ENCODE results near the gene MTHFD2L.
A peak's percentile ranks its signal among the peaks of the same experiment; 100 is the strongest.
"Not testable (repeated sequence)": the region's sequence is repeated elsewhere in the genome, so short reads cannot be mapped to it uniquely, and the experiment has no call there.

MTHFD2L gene

DNA sequence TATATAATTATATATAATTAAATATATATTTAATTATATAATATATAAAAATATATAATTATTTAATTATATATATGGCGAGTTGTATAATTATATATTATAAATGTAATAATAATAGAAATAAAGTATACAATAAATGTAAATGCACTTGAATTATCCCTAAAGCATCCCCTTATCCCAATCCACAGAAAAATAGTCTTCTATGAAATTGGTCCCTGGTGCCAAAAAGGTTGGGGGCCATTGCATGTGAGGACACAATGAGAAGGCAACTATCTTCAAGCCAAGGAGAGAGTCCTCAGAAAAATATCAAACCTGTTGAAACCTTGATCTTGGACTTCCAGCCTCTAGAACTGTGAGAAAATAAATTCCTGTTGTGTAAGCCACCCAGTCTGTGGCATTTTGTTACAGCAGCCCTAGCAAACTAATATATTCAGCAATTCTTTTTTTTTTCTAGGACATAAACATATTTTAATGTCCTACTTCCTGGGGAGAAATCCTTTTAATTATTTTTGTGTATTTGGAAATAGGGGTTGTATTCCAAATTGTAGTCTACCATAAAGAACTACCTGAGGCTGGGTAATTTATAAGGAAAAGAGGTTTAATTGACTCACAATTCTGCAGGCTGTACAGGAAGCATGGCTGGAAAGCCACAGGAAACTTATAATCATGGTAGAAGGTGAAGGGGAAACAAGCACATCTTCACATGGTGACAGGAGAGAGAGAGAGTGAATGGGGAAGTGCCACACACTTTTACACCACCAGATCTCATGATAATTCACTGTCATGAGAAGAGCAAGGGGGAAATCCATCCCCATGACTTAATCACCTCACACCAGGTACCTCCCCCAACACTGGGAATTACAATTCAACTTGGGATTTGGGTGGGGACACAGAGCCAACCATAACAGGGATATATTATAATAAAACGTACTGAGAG, 36.0 kb upstream of the MTHFD2L start:
- H3K4me3 ChIP-seq (replicated peaks; ENCODE audit: low read depth, low read length) = no peak overlapping the region
- DNase-seq (ENCODE audit: low read depth) = no peak
- TF ChIP-seq, protein P1, sequence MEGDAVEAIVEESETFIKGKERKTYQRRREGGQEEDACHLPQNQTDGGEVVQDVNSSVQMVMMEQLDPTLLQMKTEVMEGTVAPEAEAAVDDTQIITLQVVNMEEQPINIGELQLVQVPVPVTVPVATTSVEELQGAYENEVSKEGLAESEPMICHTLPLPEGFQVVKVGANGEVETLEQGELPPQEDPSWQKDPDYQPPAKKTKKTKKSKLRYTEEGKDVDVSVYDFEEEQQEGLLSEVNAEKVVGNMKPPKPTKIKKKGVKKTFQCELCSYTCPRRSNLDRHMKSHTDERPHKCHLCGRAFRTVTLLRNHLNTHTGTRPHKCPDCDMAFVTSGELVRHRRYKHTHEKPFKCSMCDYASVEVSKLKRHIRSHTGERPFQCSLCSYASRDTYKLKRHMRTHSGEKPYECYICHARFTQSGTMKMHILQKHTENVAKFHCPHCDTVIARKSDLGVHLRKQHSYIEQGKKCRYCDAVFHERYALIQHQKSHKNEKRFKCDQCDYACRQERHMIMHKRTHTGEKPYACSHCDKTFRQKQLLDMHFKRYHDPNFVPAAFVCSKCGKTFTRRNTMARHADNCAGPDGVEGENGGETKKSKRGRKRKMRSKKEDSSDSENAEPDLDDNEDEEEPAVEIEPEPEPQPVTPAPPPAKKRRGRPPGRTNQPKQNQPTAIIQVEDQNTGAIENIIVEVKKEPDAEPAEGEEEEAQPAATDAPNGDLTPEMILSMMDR (IDR thresholded peaks at IDR 0.05; ENCODE audit: low read length, missing control alignments) = no peak

DNA sequence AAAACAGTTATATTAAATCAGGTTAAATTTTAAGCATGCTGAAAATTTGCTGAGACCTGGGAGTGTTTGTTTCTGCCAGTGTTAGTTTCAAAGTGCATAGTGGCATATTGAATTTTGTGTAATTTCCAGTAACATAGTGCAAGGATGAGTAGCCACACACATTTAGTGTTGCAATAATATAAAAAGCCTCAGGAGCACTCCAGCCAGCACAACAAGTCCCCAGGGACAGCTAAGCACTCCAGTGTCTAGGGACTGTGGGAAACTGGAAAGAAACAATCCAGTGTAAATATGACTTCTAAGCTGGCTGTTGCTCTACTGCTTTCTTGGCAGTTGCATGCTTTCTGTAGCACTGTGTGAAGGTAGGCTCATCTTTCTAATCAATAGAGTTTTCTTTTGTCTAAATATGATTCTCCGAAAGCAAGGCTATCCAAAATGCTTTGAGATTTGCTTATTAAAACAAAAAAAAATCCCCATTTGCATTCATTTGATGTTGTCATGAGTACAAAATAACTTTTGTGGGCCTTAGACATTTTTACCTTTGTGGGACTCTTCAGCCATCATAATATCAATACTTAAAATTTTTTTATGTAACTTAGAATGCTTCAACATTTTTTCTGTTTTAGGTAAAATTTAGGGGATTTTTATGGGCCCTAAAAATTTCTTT, 34.7 kb upstream of the MTHFD2L start:
- TF ChIP-seq, protein P1 (IDR thresholded peaks at IDR 0.05; ENCODE audit: low read length, missing control alignments) = no peak
- peak; percentile 92 for DNase-seq (ENCODE audit: low read depth)
- no peak overlapping the region for H3K4me3 ChIP-seq (replicated peaks; ENCODE audit: low read depth, low read length)

DNA sequence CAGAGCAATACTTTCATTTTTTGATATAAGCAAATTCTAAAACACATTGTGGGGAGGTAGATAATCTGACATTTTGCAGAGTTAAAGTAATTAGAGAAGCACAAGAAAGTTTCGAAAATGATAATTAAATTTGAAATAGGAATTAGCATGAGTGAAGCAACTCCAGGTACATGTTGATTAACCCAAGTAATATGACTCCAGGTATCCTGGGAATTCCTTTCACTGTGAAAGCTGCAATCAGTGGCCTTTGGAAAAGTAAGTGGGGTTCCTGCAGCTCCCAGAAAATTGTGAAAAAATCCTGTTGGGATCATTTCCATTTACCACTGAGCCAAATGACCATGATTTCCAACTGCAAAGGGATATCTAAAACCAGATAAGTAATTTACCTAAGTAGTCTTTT, 32.9 kb upstream of the MTHFD2L start:
- no peak for DNase-seq (ENCODE audit: low read depth)
- no peak overlapping the region for H3K4me3 ChIP-seq (replicated peaks; ENCODE audit: low read depth, low read length)
- TF ChIP-seq, protein P1 (IDR thresholded peaks at IDR 0.05; ENCODE audit: low read length, missing control alignments) = no peak

DNA sequence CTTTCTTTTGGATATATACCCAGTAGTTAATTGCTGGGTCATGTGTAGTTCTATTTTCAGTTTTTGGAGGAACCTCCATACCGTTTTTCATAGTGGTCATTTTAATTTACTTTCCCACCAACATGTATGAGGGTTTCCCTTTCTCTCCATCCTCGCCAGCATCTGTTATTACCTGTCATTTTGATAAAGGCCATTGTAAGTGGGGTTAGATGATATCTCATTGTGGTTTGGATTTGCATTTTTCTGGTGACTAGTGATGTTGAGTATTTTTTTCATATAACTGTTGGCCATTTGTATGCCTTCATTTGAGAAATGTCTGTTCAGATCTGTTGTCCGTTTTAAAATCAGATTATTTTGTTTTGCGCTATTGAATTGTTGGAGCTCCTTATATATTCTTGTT, 30.2 kb upstream of the MTHFD2L start:
- TF ChIP-seq, protein P1 (IDR thresholded peaks at IDR 0.05; ENCODE audit: low read length, missing control alignments) = no peak
- no peak overlapping the region for H3K4me3 ChIP-seq (replicated peaks; ENCODE audit: low read depth, low read length)
- no peak for DNase-seq (ENCODE audit: low read depth)

DNA sequence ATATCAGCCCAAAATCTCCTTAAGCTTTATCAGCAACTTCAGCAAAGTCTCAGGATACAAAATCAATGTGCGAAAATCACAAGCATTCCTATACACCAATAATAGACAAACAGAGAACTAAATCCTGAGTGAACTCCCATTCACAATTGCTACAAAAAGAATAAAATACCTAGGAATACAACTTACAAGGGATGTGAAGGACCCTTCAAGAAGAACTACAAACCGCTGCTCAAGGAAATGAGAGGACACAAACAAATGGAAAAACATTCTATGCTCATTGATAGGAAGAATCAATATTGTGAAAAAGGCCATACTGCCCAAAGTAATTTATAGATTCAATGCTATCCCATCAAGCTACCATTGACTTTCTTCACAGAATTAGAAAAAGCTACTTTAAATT, 27.1 kb upstream of the MTHFD2L start:
- not testable (repeated sequence) for H3K4me3 ChIP-seq (replicated peaks; ENCODE audit: low read depth, low read length); DNase-seq (ENCODE audit: low read depth)

DNA sequence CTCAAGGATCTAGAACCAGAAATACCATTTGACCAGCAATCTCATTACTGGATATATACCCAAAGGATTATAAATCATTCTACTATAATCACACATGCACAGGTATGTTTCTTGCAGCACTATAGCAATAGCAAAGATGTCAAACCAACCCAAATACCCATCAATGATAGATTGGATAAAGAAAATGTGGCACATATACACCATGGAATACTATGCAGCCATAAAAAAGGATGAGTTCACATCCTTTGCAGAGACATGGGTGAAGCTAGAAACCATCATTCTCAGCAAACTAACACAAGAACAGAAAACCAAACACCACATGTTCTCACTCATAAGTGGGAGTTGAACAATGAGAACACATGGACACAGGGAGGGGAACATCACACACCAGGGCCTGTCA, 25.7 kb upstream of the MTHFD2L start:
- not testable (repeated sequence) for DNase-seq (ENCODE audit: low read depth); H3K4me3 ChIP-seq (replicated peaks; ENCODE audit: low read depth, low read length)

DNA sequence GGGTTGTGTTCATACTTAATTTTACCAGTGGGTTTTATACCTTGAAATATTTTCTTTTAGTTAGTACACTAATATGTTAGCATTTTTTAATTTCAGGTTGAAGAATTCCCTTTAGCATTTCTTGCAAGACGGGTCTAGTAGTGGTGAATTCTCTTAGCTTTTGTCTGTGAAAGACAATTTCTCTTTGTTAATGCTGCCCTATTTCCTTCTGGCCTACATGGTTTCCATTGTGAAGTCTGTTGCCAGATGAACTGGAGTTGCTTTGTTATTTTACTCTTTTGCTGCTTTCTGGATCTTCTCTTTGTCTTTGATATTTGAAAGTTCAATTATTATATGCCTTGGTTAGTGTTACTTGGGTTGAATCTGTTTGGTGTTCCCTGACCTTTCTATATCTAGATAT, 25.0 kb upstream of the MTHFD2L start:
- TF ChIP-seq, protein P1 (IDR thresholded peaks at IDR 0.05; ENCODE audit: low read length, missing control alignments) = no peak
- no peak for DNase-seq (ENCODE audit: low read depth)
- no peak overlapping the region for H3K4me3 ChIP-seq (replicated peaks; ENCODE audit: low read depth, low read length)

Data from fibroblast of pulmonary artery (primary cell).